G401.6 (cell line): ENCODE data around the gene TBX21.

Experiments
- FAIRE-seq: peaks from 2 replicates; lab custom pipeline; 2012; peaks lifted over from hg19 to GRCh38; lab: Jason Lieb, UNC

TBX21 gene

GRCh38 chr17:47713980-47714700, 18.9 kb upstream of the TBX21 start:
- FAIRE-seq, result no peak

GRCh38 chr17:47714773-47715396, 18.2 kb upstream of the TBX21 start:
- no peak for FAIRE-seq

GRCh38 chr17:47715669-47716325, 17.2 kb upstream of the TBX21 start:
- FAIRE-seq, result no peak

- no peak for FAIRE-seq
Measured at GRCh38 chr17:47716375-47716774, 16.7 kb upstream of the TBX21 start.

GRCh38 chr17:47717261-47717697, 15.8 kb upstream of the TBX21 start:
- FAIRE-seq, result no peak

GRCh38 chr17:47717979-47718621, 14.9 kb upstream of the TBX21 start:
- no peak for FAIRE-seq

GRCh38 chr17:47718634-47719405, 14.2 kb upstream of the TBX21 start:
- no peak for FAIRE-seq

- FAIRE-seq, result no peak
Measured at GRCh38 chr17:47719411-47720152, 13.5 kb upstream of the TBX21 start.

- FAIRE-seq, result no peak
Measured at GRCh38 chr17:47720196-47720595, 12.8 kb upstream of the TBX21 start.

- FAIRE-seq, result no peak
Measured at GRCh38 chr17:47720754-47721533, 12.1 kb upstream of the TBX21 start.

GRCh38 chr17:47721725-47722124, 11.3 kb upstream of the TBX21 start:
- FAIRE-seq, result no peak

- FAIRE-seq, result no peak
Measured at GRCh38 chr17:47724705-47725104, 8.3 kb upstream of the TBX21 start.

GRCh38 chr17:47725446-47726111, 7.5 kb upstream of the TBX21 start:
- no peak for FAIRE-seq

- no peak for FAIRE-seq
Measured at GRCh38 chr17:47726796-47727703, 6.0 kb upstream of the TBX21 start.

GRCh38 chr17:47727704-47728036, 5.4 kb upstream of the TBX21 start:
- FAIRE-seq, result no peak

- FAIRE-seq, result no peak
Measured at GRCh38 chr17:47728214-47728877, 4.7 kb upstream of the TBX21 start.

GRCh38 chr17:47729476-47729875, 3.6 kb upstream of the TBX21 start:
- FAIRE-seq, result no peak

- FAIRE-seq, result no peak
Measured at GRCh38 chr17:47730681-47731080, 2.4 kb upstream of the TBX21 start.

- FAIRE-seq, result no peak
Measured at GRCh38 chr17:47731396-47731795, 1.6 kb upstream of the TBX21 start.
